Stimulated activated CD4-positive, alpha-beta T cell treated with anti-CD3 and anti-CD28 coated beads, Interleukin-2, amount 100 ng/mL, for 48 hours (primary cell): ENCODE measurements around the gene RAB40AL.

Experiments
- DNase-seq, 2 donors: peaks; one replicate each; pipeline ENCODE4 v3.0.0-alpha.2; 2020

RAB40AL gene

DNA sequence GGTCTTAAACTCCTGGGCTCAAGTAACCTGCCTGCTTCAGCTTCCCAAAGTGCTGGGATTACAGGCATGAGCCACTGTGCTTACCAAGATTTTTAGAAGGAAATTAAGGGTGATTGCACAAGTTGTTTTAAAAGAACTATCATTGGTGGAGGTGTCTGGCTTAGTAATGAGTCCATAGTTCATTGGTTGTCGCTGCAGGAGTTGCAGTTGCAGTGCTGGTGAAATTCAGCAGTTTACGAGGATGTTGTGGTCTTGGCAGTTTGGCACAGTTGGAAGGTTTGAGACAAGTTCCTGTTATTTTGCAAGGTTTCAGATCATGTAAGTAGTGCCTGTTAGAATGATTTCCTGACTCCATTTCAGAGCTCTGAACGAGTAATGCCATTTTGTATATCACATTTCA is 48.1 kb downstream of the RAB40AL start:
- DNase-seq = no peak
